Subcutaneous adipose tissue (tissue), 4 donors: Measurements from ENCODE around the gene TNS4. TPM values are rescaled to one million over a fixed set of nuclear protein-coding genes. Genes with fewer than 3 reads are reported as not detected.

Experiments
- CTCF ChIP-seq: fragments of 450-650 bp; IDR thresholded peaks from one replicate; pipeline ENCODE4 v1.5.1; 2016; ENCODE audit warnings: low read depth, mild to moderate bottlenecking, control low read depth, antibody characterized with exemption, moderate library complexity
- total RNA-seq, 4 donors: library from RNA; depleted of rRNA; stranded (reverse); fragments of >200 nt; gene quantifications; one replicate each; pipeline ENCODE4 v1.1.0, GENCODE V29; 2016

Gene TNS4
- total RNA-seq, 4 donors from 2014 or later = not detected

GRCh38 chr17:40511667-40512220 lies 10.3 kb upstream of the TNS4 start:
- no peak for TF ChIP-seq CTCF

- TF ChIP-seq CTCF = no peak
Measured at GRCh38 chr17:40511136-40511535, 9.7 kb upstream of the TNS4 start.

GRCh38 chr17:40510328-40510648 lies 8.9 kb upstream of the TNS4 start:
- no peak for TF ChIP-seq CTCF

GRCh38 chr17:40509626-40510327 lies 8.4 kb upstream of the TNS4 start:
- no peak for TF ChIP-seq CTCF

- TF ChIP-seq CTCF = no peak
Measured at GRCh38 chr17:40506786-40507185, 5.4 kb upstream of the TNS4 start.

GRCh38 chr17:40503154-40503553 lies 1.7 kb upstream of the TNS4 start:
- TF ChIP-seq CTCF = no peak

- no peak for TF ChIP-seq CTCF
Measured at GRCh38 chr17:40502716-40503115, 1.3 kb upstream of the TNS4 start.
